NB4 (cell line): ENCODE data around the gene ORMDL2.

Experiments
- POLR2A ChIP-seq: IDR thresholded peaks from 2 replicates; pipeline ENCODE4 v1.6.1; 2011; ENCODE audit warnings: mild to moderate bottlenecking; ENCODE audit not compliant: insufficient read length; ENCODE audit errors: extremely low read depth
- TF ChIP-seq, protein P1 (sequence below): IDR thresholded peaks from one replicate; pipeline ENCODE4 v1.5.1; 2012; ENCODE audit warnings: low read depth, low read length
- TF ChIP-seq, protein P2 (sequence below): IDR thresholded peaks from 2 replicates; pipeline ENCODE4 v1.6.1; 2011; ENCODE audit warnings: low read depth, low read length

DNA sequence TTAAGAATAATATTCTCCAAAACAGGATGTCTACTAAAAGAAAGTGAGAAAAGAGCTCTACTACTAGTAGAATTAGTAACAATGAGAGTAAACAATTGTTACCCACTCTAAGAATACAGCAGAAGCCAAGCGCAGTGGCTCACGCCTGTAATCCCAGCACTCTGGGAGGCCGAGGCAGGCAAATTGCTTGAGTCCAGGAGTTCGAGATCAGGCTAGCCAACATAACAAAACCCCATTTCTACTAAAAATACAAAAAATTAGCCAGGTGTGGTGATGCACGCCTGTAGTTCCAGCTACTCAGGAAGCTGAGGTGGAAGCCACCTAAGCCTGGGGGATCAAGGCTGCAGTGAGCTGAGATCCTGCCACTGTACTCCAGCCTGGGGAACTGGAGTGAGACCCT lies 6.9 kb downstream of the ORMDL2 start:
- TF ChIP-seq POLR2A, result no peak
- TF ChIP-seq, protein P1, sequence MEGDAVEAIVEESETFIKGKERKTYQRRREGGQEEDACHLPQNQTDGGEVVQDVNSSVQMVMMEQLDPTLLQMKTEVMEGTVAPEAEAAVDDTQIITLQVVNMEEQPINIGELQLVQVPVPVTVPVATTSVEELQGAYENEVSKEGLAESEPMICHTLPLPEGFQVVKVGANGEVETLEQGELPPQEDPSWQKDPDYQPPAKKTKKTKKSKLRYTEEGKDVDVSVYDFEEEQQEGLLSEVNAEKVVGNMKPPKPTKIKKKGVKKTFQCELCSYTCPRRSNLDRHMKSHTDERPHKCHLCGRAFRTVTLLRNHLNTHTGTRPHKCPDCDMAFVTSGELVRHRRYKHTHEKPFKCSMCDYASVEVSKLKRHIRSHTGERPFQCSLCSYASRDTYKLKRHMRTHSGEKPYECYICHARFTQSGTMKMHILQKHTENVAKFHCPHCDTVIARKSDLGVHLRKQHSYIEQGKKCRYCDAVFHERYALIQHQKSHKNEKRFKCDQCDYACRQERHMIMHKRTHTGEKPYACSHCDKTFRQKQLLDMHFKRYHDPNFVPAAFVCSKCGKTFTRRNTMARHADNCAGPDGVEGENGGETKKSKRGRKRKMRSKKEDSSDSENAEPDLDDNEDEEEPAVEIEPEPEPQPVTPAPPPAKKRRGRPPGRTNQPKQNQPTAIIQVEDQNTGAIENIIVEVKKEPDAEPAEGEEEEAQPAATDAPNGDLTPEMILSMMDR, result no peak
- TF ChIP-seq, protein P2, sequence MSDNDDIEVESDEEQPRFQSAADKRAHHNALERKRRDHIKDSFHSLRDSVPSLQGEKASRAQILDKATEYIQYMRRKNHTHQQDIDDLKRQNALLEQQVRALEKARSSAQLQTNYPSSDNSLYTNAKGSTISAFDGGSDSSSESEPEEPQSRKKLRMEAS, result no peak
